ENCODE data around the gene PHKG2. TPM values are rescaled to one million over a fixed set of nuclear protein-coding genes. Genes with fewer than 3 reads are reported as not detected.
A peak's percentile ranks its signal among the peaks of the same experiment; 100 is the strongest.

The PHKG2 gene
- total RNA-seq, 2 donors from 2014 or later: 50.2 to 63.8 TPM

GRCh38 chr16:30721167-30721566 lies 27.1 kb upstream of the PHKG2 start:
- Mint-ChIP-seq H3K9me3 (no peaks in the 10 kb centered on the region), H3K27me3 (no peaks in the 10 kb centered on the region), H3K4me1 (ENCODE audit: low read depth in 2 of 2) (peaks cover 26 to 35% of the 10 kb centered on the region in 2 donors), H3K4me3 (no peak overlapping the region), H3K27ac (peak overlapping the region; percentile 9 to 48), H3K36me3 (peaks cover 56% of the 10 kb centered on the region)
- DNase-seq (ENCODE audit: low spot score) (no peak), ATAC-seq (no peak)

DNA sequence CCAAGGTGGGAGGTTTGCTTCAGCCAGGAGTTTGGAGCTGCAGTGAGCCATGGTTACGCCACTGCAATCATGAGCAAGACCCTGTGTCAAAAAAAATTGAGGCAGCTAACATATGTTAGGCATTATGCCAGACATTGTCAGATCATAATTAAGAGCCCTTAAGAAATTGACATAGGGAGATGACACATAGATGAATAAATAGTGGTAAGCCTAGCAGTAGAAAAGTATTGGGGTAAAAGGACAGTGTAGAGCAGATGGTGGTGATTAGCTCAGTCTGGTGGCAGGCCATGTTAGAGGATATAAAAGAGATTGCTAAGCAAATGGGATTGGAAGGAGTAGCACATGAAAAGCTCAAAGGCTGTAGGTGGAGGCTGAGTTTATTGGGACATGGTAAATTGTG lies 26.6 kb upstream of the PHKG2 start:
- ATAC-seq (no peak), DNase-seq (ENCODE audit: low spot score) (no peak)
- Mint-ChIP-seq H3K9me3 (no peaks in the 10 kb centered on the region), H3K4me3 (no peak overlapping the region), H3K27me3 (no peaks in the 10 kb centered on the region), H3K36me3 (peaks cover 52% of the 10 kb centered on the region), H3K27ac (peak overlapping the region; percentile 9 to 48), H3K4me1 (ENCODE audit: low read depth in 2 of 2) (peaks cover 22 to 31% of the 10 kb centered on the region in 2 donors)

DNA sequence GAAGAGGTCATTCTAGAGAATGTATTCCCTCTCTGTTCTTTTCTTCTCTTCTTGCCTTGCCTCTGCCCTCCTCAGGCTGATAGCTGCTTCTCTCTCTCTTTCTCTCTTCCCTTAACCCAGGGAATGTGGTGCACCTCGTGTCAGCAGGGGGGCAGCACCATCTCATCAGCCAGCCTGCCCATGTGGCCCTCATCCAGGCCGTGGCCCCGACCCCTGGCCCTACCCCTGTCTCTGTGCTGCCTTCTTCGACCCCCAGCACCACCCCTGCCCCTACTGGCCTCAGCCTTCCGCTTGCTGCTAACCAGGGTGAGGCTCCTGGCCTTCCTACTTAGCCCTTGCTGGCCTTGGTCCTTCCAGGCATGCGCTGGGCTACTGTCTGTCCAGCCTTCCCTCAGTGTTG lies 25.8 kb upstream of the PHKG2 start:
- H3K27ac Mint-ChIP-seq: peak overlapping the region in 1 of 2 donors; percentile 12
- ATAC-seq (peak in 1 of 2 donors; percentile 31), DNase-seq (ENCODE audit: low spot score) (no peak)
- no peak overlapping the region for H3K4me3 Mint-ChIP-seq
- no peaks in the 10 kb centered on the region for H3K27me3 Mint-ChIP-seq
- peaks cover 44% of the 10 kb centered on the region for H3K36me3 Mint-ChIP-seq
- H3K9me3 Mint-ChIP-seq: no peaks in the 10 kb centered on the region
- peaks cover 17 to 25% of the 10 kb centered on the region in 2 donors for H3K4me1 Mint-ChIP-seq (ENCODE audit: low read depth in 2 of 2)

DNA sequence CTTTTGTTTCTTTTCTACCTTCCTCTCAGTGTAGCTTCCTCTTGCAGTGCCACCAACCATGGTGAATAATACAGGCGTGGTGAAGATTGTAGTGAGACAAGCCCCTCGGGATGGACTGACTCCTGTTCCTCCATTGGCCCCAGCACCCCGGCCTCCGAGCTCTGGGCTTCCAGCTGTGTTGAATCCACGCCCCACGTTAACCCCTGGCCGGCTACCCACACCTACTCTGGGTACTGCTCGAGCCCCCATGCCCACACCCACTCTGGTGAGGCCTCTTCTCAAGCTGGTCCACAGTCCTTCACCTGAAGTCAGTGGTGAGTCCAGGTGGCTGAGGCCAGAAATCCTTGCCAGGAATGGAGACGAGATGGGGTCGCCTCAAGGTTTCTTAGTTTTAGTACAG lies 25.3 kb upstream of the PHKG2 start:
- no peaks in the 10 kb centered on the region for H3K27me3 Mint-ChIP-seq
- H3K36me3 Mint-ChIP-seq: peaks cover 46% of the 10 kb centered on the region
- peaks cover 17 to 26% of the 10 kb centered on the region in 2 donors for H3K4me1 Mint-ChIP-seq (ENCODE audit: low read depth in 2 of 2)
- no peak for DNase-seq (ENCODE audit: low spot score)
- H3K4me3 Mint-ChIP-seq: no peak overlapping the region
- no peak for ATAC-seq
- H3K27ac Mint-ChIP-seq: peak overlapping the region; percentile 12 to 42
- H3K9me3 Mint-ChIP-seq: no peaks in the 10 kb centered on the region

DNA sequence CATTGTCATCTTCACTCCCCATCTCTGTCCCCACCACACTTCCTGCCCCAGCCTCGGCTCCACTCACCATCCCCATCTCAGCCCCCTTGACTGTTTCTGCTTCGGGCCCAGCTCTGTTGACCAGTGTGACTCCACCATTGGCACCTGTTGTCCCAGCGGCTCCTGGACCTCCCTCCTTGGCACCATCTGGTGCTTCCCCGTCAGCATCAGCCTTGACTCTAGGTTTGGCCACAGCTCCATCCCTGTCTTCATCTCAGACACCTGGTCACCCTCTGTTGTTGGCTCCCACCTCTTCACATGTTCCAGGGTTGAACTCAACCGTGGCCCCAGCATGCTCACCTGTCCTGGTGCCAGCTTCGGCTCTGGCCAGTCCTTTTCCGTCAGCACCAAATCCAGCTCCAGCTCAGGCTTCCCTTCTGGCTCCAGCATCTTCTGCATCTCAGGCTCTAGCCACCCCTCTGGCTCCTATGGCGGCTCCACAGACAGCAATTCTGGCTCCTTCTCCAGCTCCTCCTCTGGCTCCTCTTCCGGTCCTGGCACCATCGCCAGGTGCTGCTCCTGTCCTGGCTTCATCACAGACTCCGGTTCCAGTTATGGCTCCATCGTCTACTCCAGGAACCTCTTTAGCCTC lies 24.4 kb upstream of the PHKG2 start:
- H3K36me3 Mint-ChIP-seq: peaks cover 50% of the 10 kb centered on the region

DNA sequence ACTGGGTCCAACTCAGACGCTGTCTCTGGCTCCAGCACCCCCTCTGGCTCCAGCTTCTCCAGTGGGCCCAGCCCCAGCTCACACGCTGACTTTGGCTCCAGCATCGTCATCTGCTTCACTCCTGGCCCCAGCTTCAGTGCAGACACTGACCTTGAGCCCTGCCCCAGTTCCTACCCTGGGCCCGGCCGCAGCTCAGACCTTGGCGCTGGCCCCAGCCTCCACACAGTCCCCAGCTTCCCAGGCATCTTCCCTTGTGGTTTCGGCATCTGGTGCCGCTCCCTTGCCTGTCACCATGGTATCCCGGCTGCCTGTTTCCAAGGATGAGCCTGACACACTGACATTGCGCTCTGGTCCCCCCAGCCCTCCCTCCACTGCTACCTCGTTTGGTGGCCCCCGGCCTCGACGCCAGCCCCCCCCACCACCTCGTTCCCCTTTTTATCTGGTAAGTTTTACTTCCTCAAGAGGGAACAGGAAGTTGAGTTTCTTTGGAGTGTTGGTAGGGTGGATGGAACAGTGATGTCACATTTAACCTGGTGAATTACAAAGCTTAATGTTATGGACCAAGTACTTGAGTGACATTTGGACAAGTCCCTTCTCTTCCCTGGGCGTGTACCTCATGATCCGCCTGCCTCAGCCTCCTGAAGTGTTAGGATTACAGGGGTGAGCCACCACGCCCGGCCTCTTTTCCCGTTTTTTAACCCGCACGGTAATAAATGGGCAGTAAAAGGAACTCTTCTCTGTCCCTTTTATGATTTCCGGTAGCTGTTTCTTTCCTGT lies 23.4 kb upstream of the PHKG2 start:
- Mint-ChIP-seq H3K27me3 (no peaks in the 10 kb centered on the region), H3K27ac (no peak overlapping the region), H3K9me3 (no peaks in the 10 kb centered on the region), H3K36me3 (peaks cover 54% of the 10 kb centered on the region), H3K4me1 (ENCODE audit: low read depth in 2 of 2) (peaks cover 17 to 29% of the 10 kb centered on the region in 2 donors), H3K4me3 (no peak overlapping the region)
- DNase-seq (ENCODE audit: low spot score): no peak
- no peak for ATAC-seq

More for the DNA sequence above, 24.4 kb upstream of the PHKG2 start:
- Mint-ChIP-seq H3K27me3 (no peaks in the 10 kb centered on the region), H3K9me3 (no peaks in the 10 kb centered on the region), H3K4me3 (no peak overlapping the region), H3K27ac (peak overlapping the region; percentile 12 to 42), H3K4me1 (ENCODE audit: low read depth in 2 of 2) (peaks cover 17 to 28% of the 10 kb centered on the region in 2 donors)
- ATAC-seq (peak in 1 of 2 donors; percentile 48), DNase-seq (ENCODE audit: low spot score) (no peak)

DNA sequence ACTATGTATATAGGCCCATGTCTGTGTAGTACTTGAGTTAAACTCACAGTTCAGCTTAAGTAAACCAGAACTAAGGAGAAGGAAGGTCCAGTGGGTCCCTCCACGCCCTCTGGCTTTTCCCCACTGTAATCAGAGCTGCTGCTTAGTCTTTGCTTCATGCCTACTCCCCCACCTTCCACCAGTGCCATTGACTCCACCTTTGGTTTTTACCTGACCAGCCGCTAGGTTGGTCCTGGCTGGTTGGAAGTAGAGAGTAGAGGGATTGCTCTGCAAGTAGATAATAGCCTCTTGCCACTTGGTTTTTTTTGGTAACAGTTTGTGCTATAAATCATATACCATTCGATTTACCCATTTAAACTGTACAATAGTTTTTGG lies 22.8 kb upstream of the PHKG2 start:
- H3K9me3 Mint-ChIP-seq: no peaks in the 10 kb centered on the region
- DNase-seq (ENCODE audit: low spot score) (no peak), ATAC-seq (no peak)
- H3K27ac Mint-ChIP-seq: no peak overlapping the region
- H3K4me1 Mint-ChIP-seq (ENCODE audit: low read depth in 2 of 2): peaks cover 17 to 27% of the 10 kb centered on the region in 2 donors
- H3K36me3 Mint-ChIP-seq: peaks cover 49% of the 10 kb centered on the region
- H3K4me3 Mint-ChIP-seq: no peak overlapping the region
- H3K27me3 Mint-ChIP-seq: no peaks in the 10 kb centered on the region

GRCh38 chr16:30728321-30728720 lies 19.9 kb upstream of the PHKG2 start:
- ATAC-seq: no peak
- no peak for DNase-seq (ENCODE audit: low spot score)
- Mint-ChIP-seq H3K4me1 (ENCODE audit: low read depth in 2 of 2) (peaks cover 7 to 14% of the 10 kb centered on the region in 2 donors), H3K4me3 (no peak overlapping the region), H3K27me3 (no peaks in the 10 kb centered on the region), H3K27ac (peak overlapping the region in 1 of 2 donors; percentile 10), H3K9me3 (no peaks in the 10 kb centered on the region), H3K36me3 (peaks cover 42% of the 10 kb centered on the region)

GRCh38 chr16:30728899-30729672 lies 19.1 kb upstream of the PHKG2 start:
- Mint-ChIP-seq H3K27ac (no peak overlapping the region), H3K27me3 (no peaks in the 10 kb centered on the region), H3K36me3 (peaks cover 38% of the 10 kb centered on the region), H3K9me3 (no peaks in the 10 kb centered on the region), H3K4me3 (no peak overlapping the region), H3K4me1 (ENCODE audit: low read depth in 2 of 2) (peaks cover 4 to 13% of the 10 kb centered on the region in 2 donors)
- no peak for ATAC-seq
- no peak for DNase-seq (ENCODE audit: low spot score)

DNA sequence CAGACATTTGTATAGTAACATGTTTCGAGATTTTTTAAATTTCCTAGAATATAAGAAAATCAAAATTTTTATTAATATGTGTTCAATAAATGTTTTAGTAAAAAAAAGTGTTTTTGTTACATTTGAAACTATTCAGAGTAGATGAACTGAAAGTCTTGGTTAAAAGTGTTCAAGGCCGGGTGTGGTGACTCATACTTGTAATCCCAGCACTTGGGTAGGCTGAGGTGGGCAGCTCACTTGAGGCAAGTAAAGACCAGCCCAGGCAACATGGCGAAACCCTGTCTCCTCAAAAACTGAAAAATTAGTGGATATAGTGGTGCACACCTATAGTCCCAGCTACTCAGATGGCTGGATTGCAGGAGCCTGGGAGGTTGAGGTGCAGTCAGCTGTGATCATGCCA lies 16.8 kb upstream of the PHKG2 start:
- DNase-seq (ENCODE audit: low spot score): no peak
- no peaks in the 10 kb centered on the region for H3K27me3 Mint-ChIP-seq
- no peaks in the 10 kb centered on the region for H3K9me3 Mint-ChIP-seq
- H3K4me1 Mint-ChIP-seq (ENCODE audit: low read depth in 2 of 2): peaks cover 0 to 10% of the 10 kb centered on the region in 2 donors
- no peak overlapping the region for H3K27ac Mint-ChIP-seq
- ATAC-seq: peak in 1 of 2 donors; percentile 49
- peaks cover 34% of the 10 kb centered on the region for H3K36me3 Mint-ChIP-seq
- H3K4me3 Mint-ChIP-seq: no peak overlapping the region

DNA sequence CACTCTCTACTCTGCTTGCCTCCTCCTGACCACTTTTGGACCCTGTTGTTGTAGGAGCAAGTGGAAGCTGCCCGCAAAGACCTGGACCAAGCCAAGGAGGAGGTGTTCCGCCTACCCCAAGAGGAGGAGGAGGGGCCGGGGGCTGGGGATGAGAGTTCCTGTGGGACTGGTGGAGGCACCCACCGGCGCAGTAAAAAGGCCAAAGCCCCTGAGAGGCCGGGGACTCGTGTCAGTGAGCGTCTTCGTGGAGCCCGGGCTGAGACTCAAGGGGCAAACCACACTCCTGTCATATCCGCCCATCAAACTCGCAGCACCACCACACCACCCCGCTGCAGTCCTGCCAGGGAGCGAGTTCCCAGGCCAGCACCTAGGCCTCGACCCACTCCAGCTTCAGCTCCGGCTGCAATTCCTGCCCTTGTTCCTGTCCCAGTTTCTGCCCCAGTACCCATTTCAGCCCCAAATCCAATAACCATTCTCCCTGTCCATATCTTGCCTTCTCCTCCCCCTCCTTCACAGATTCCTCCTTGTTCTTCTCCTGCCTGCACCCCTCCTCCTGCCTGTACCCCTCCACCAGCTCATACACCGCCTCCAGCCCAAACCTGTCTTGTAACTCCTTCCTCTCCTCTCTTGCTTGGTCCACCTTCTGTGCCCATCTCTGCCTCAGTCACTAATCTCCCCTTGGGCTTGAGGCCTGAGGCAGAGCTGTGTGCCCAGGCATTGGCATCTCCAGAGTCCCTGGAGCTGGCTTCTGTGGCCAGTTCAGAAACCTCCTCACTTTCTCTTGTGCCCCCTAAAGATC lies 11.0 kb upstream of the PHKG2 start:
- ATAC-seq: peak in 1 of 2 donors; percentile 25
- Mint-ChIP-seq H3K4me1 (ENCODE audit: low read depth in 2 of 2) (peaks cover 9 to 28% of the 10 kb centered on the region in 2 donors), H3K36me3 (peaks cover 36% of the 10 kb centered on the region), H3K9me3 (no peaks in the 10 kb centered on the region), H3K27me3 (no peaks in the 10 kb centered on the region), H3K4me3 (no peak overlapping the region), H3K27ac (peak overlapping the region in 1 of 2 donors; percentile 34)
- DNase-seq (ENCODE audit: low spot score): no peak

DNA sequence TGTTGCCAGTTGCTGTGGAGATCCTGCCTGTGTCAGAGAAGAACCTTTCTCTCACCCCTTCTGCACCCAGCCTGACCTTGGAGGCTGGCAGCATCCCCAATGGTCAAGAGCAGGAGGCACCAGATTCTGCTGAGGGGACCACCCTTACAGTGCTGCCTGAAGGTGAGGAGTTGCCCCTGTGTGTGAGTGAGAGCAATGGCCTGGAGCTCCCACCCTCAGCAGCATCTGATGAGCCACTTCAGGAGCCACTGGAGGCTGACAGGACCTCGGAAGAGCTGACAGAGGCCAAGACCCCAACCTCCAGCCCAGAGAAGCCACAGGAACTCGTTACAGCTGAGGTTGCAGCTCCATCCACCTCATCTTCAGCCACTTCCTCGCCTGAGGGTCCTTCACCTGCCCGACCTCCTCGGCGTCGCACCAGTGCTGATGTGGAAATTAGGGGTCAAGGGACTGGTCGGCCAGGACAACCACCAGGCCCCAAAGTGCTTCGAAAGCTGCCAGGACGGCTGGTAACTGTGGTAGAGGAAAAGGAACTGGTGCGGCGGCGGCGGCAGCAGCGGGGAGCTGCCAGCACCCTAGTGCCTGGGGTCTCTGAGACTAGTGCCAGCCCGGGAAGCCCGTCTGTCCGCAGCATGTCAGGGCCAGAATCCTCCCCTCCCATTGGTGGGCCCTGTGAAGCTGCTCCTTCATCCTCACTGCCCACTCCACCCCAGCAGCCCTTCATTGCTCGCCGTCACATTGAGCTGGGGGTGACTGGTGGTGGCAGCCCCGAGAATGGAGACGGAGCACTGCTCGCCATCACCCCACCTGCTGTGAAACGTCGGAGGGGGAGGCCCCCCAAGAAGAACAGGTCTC lies 10.2 kb upstream of the PHKG2 start:
- H3K27me3 Mint-ChIP-seq: no peaks in the 10 kb centered on the region
- peaks cover 32% of the 10 kb centered on the region for H3K36me3 Mint-ChIP-seq
- H3K27ac Mint-ChIP-seq: peak overlapping the region in 1 of 2 donors; percentile 34
- H3K4me1 Mint-ChIP-seq (ENCODE audit: low read depth in 2 of 2): peaks cover 9 to 28% of the 10 kb centered on the region in 2 donors
- H3K9me3 Mint-ChIP-seq: no peaks in the 10 kb centered on the region
- no peak for DNase-seq (ENCODE audit: low spot score)
- H3K4me3 Mint-ChIP-seq: no peak overlapping the region
- ATAC-seq: no peak
